ENCODE results near the gene UNKL. TPM values are rescaled to one million over a fixed set of nuclear protein-coding genes. Genes with fewer than 3 reads are reported as not detected.

Gene UNKL
- total RNA-seq, 1 donor from 2014 or later, result 19.9 TPM

DNA sequence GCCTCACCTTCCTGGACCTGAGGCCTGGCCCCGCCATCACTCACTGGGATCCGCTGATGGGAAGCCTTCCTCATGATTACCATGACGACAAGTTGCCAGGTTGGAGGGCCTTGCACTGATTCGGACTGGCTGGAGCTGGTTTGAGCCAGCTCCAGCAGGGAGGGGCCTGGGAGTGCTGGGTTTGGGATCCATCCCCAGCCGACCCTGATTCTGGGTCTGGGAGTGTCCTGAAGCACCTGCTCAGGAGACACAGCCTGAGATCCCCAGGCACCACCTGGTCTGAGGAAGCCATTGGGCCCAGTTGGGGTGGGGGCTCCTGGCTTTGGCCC, 86.9 kb downstream of the UNKL start:
- no peak for DNase-seq
- peaks cover 28% of the 10 kb centered on the region for H3K36me3 ChIP-seq
- H3K27me3 ChIP-seq, result peaks cover 15% of the 10 kb centered on the region
- H3K27ac ChIP-seq, result no peak overlapping the region
- TF ChIP-seq, protein P1, sequence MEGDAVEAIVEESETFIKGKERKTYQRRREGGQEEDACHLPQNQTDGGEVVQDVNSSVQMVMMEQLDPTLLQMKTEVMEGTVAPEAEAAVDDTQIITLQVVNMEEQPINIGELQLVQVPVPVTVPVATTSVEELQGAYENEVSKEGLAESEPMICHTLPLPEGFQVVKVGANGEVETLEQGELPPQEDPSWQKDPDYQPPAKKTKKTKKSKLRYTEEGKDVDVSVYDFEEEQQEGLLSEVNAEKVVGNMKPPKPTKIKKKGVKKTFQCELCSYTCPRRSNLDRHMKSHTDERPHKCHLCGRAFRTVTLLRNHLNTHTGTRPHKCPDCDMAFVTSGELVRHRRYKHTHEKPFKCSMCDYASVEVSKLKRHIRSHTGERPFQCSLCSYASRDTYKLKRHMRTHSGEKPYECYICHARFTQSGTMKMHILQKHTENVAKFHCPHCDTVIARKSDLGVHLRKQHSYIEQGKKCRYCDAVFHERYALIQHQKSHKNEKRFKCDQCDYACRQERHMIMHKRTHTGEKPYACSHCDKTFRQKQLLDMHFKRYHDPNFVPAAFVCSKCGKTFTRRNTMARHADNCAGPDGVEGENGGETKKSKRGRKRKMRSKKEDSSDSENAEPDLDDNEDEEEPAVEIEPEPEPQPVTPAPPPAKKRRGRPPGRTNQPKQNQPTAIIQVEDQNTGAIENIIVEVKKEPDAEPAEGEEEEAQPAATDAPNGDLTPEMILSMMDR (IDR thresholded peaks at IDR 0.05), result no peak
- no peaks in the 10 kb centered on the region for H3K9me3 ChIP-seq
- no peak overlapping the region for H3K4me3 ChIP-seq
- intact Hi-C loops (cut with DNase I), result no loop called here
- H3K4me1 ChIP-seq, result peaks cover 15% of the 10 kb centered on the region
- no peak for ATAC-seq

DNA sequence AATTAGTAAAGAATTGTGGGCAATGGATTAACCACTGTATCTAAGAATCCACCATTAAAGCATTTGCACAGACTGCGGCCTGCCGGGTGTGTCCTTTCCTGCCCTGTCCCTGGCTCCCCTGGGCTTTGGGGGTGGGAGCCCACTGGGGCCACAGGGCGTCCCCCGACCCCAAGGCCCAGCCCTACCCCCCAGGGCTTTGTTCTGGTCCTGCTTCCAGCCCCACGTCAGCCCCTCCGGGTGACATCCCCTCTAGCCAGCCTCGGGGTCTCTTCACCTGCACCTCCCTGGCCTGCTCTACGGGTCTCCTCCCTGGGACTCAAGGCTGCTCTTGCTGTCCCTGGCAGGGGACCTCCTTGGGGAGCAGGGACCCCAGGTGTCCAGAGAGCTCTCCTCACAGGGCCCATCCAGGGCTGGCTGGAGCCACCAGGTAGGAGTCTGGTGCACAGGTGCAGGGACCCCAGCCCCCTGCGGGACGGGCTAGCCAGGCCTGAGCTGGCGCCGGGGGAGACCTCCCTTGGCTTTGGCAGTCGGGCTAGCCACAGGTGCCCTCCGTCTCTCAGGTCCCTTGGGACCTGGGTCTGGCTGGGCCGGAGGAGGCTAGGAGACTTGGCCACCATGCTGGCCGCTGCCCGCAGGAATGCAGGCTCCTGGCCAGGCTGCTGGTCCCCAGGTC, 87.4 kb downstream of the UNKL start:
- ATAC-seq, result no peak
- Histone ChIP-seq H3K9me3 (no peaks in the 10 kb centered on the region), H3K27ac (no peak overlapping the region), H3K36me3 (peaks cover 28% of the 10 kb centered on the region), H3K4me1 (peaks cover 10% of the 10 kb centered on the region), H3K4me3 (no peak overlapping the region), H3K27me3 (peaks cover 10% of the 10 kb centered on the region)
- DNase-seq, result no peak
- intact Hi-C loops (cut with DNase I), result no loop called here
- TF ChIP-seq, protein P1 (IDR thresholded peaks at IDR 0.05), result no peak

DNA sequence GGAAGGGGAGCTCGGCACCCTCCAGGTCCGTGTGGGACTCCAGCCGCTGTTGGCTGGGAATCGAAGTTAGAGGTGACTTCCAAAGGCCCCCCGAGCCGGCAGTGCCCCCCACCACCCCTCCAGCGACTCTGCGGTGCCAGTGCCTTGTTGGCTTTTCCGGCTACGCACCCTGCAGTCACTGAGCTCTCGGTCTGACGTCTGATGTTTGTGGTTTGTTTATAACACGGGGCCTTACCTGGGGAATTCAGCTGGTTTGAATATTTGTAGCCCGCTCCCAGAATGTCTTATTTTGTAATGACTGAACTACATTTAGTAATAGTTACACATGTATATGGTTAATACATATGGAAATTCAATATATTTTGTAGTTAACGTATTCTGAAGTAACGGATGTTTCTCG, 88.1 kb downstream of the UNKL start:
- peaks cover 3% of the 10 kb centered on the region for H3K27me3 ChIP-seq
- H3K4me3 ChIP-seq, result no peak overlapping the region
- DNase-seq (no peak), ATAC-seq (no peak)
- no peak overlapping the region for H3K27ac ChIP-seq
- H3K4me1 ChIP-seq, result peaks cover 3% of the 10 kb centered on the region
- H3K9me3 ChIP-seq, result no peaks in the 10 kb centered on the region
- intact Hi-C loops (cut with DNase I), result no loop called here
- TF ChIP-seq, protein P1 (IDR thresholded peaks at IDR 0.05), result no peak
- peaks cover 33% of the 10 kb centered on the region for H3K36me3 ChIP-seq

DNA sequence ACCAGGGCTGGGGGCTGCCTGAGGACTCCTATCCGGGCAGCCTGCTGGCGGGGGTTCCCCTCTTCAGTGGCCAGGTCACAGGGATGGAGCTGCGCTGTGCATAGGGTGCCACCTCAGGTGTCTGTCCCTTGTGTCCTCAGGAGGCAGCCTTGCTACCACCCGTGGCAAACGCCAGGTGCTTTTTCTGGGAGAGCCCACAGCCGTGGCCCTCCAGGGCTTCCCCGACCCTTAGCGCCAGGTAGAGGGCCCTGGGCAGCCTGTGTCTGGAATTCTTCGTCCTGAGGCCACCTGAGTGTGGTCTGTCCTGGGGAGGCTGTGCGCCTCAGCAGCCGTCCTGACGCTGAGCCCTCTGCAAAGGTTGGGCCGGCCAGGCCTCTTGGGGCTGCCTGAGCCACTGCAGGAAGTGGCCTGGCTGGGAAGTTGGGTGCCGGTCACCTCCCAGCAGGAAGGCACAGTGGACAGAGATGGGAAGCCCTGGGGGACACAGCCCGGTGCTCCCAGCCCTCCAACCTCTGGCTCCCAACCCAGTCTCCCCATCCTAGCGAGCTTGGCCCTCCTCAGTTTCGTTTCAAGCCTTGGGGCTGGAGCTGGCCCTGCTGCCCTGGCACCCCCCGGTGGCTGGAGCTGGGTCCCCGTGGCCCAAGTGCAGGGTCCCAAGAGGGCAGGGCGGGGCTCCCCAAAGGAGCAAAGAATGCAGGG, 88.7 kb downstream of the UNKL start:
- Histone ChIP-seq H3K27ac (no peak overlapping the region), H3K27me3 (no peaks in the 10 kb centered on the region), H3K36me3 (peaks cover 38% of the 10 kb centered on the region), H3K4me1 (no peaks in the 10 kb centered on the region), H3K4me3 (no peak overlapping the region), H3K9me3 (no peaks in the 10 kb centered on the region)
- ATAC-seq (peak; percentile 7), DNase-seq (no peak)
- intact Hi-C loops (cut with DNase I), result no loop called here
- TF ChIP-seq, protein P1 (IDR thresholded peaks at IDR 0.05), result no peak

DNA sequence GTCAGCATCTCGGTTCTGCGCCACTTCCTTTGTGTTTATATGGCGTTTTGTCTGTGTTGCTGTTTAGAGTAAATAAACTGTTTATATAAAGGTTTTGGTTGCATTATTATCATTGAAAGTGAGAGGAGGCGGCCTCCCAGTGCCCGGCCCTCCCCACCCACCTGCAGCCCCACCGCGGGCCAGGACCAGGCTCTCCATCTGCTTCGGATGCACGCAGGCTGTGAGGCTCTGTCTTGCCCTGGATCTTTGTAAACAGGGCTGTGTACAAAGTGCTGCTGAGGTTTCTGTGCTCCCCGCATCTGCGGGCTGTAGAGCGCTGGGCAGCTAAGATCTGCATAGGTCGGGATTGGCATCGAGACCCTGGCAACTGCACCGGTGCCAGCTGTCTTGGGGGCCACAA, 89.2 kb downstream of the UNKL start:
- H3K9me3 ChIP-seq, result no peaks in the 10 kb centered on the region
- TF ChIP-seq, protein P1 (IDR thresholded peaks at IDR 0.05), result no peak
- intact Hi-C loops (cut with DNase I), result no loop called here
- H3K27me3 ChIP-seq, result no peaks in the 10 kb centered on the region
- DNase-seq (no peak), ATAC-seq (no peak)
- no peaks in the 10 kb centered on the region for H3K4me1 ChIP-seq
- H3K36me3 ChIP-seq, result peaks cover 44% of the 10 kb centered on the region
- no peak overlapping the region for H3K27ac ChIP-seq
- H3K4me3 ChIP-seq, result no peak overlapping the region
